ENCODE data around the gene MOSPD3. TPM values are rescaled to one million over a fixed set of nuclear protein-coding genes. Genes with fewer than 3 reads are reported as not detected.

MOSPD3 gene
- total RNA-seq, 1 donor from 2014 or later: 17.0 TPM

- TF ChIP-seq CTCF (conservative IDR thresholded peaks at IDR 0.05; ENCODE audit: low read depth, low read length): no peak
- H3K4me3 ChIP-seq (ENCODE audit: low read depth, low read length): no peak overlapping the region
- DNase-seq (ENCODE audit: low read depth): no peak
Measured at GRCh38 chr7:100582650-100583049, 29.7 kb upstream of the MOSPD3 start.

GRCh38 chr7:100583132-100584053 lies 28.9 kb upstream of the MOSPD3 start:
- TF ChIP-seq CTCF (conservative IDR thresholded peaks at IDR 0.05; ENCODE audit: low read depth, low read length): no peak
- no peak for DNase-seq (ENCODE audit: low read depth)
- no peak overlapping the region for H3K4me3 ChIP-seq (ENCODE audit: low read depth, low read length)

GRCh38 chr7:100584054-100584682 lies 28.2 kb upstream of the MOSPD3 start:
- no peak for TF ChIP-seq CTCF (conservative IDR thresholded peaks at IDR 0.05; ENCODE audit: low read depth, low read length)
- H3K4me3 ChIP-seq (ENCODE audit: low read depth, low read length): peak overlapping the region; percentile 70
- no peak for DNase-seq (ENCODE audit: low read depth)

GRCh38 chr7:100584683-100585510 lies 27.4 kb upstream of the MOSPD3 start:
- H3K4me3 ChIP-seq (ENCODE audit: low read depth, low read length): peak overlapping the region; percentile 70
- no peak for TF ChIP-seq CTCF (conservative IDR thresholded peaks at IDR 0.05; ENCODE audit: low read depth, low read length)
- no peak for DNase-seq (ENCODE audit: low read depth)

GRCh38 chr7:100585511-100586265 lies 26.7 kb upstream of the MOSPD3 start, which contains the start of gene LRCH4:
Gene LRCH4 (minus strand): TSS chr7:100586129. CDS start chr7:100586100, 29 bp downstream.
- TF ChIP-seq CTCF (conservative IDR thresholded peaks at IDR 0.05; ENCODE audit: low read depth, low read length): no peak
- no peak for DNase-seq (ENCODE audit: low read depth)
- H3K4me3 ChIP-seq (ENCODE audit: low read depth, low read length): peak within 1 kb of the TSS; percentile 71
